GM19468 (cell line): Measurements from ENCODE around the gene GIPC1.

ENCODE experiments used
- ATAC-seq: cut with Tn5 transposase; IDR thresholded peaks from one replicate; pipeline ENCODE4 v1.9.1; 2021; ENCODE audit warnings: mild to moderate bottlenecking, moderate library complexity, moderate number of reproducible peaks; ENCODE audit not compliant: unreplicated experiment; ENCODE audit errors: extremely low read depth

Gene GIPC1

GRCh38 chr19:14495672-14496028 is 277 bp downstream of the GIPC1 start:
- ATAC-seq: no peak

- no peak for ATAC-seq
These were observed 836 bp downstream of the GIPC1 start for GRCh38 chr19:14494910-14495671.

GRCh38 chr19:14494411-14494810 is 1.5 kb downstream of the GIPC1 start:
- no peak for ATAC-seq

GRCh38 chr19:14492756-14493337 is 3.1 kb downstream of the GIPC1 start:
- ATAC-seq: no peak

- no peak for ATAC-seq
These were observed 8.4 kb downstream of the GIPC1 start for GRCh38 chr19:14487370-14488125.

- no peak for ATAC-seq
These were observed 13.6 kb downstream of the GIPC1 start for GRCh38 chr19:14482172-14482941.

- ATAC-seq: no peak
These were observed 15.2 kb downstream of the GIPC1 start for GRCh38 chr19:14480700-14481079.

GRCh38 chr19:14479975-14480699 is 15.8 kb downstream of the GIPC1 start:
- no peak for ATAC-seq

GRCh38 chr19:14479309-14479974 is 16.5 kb downstream of the GIPC1 start:
- ATAC-seq: no peak

- ATAC-seq: no peak
These were observed 17.8 kb downstream of the GIPC1 start for GRCh38 chr19:14478113-14478545.

- ATAC-seq: no peak
These were observed 18.4 kb downstream of the GIPC1 start for GRCh38 chr19:14477418-14478112.

GRCh38 chr19:14476673-14477401 is 19.1 kb downstream of the GIPC1 start:
- no peak for ATAC-seq

- ATAC-seq: no peak
These were observed 19.6 kb downstream of the GIPC1 start for GRCh38 chr19:14476327-14476672.

GRCh38 chr19:14475251-14476073 is 20.5 kb downstream of the GIPC1 start, which contains the start of gene PTGER1:
PTGER1 (minus strand) TSS chr19:14475354; CDS start chr19:14474320, 1,034 bp downstream.
- ATAC-seq: no peak

- no peak for ATAC-seq
These were observed 21.1 kb downstream of the GIPC1 start for GRCh38 chr19:14474827-14475226.

- ATAC-seq: no peak
These were observed 21.8 kb downstream of the GIPC1 start for GRCh38 chr19:14473978-14474578.
